ENCODE results near the gene SEMA5A.

DNA sequence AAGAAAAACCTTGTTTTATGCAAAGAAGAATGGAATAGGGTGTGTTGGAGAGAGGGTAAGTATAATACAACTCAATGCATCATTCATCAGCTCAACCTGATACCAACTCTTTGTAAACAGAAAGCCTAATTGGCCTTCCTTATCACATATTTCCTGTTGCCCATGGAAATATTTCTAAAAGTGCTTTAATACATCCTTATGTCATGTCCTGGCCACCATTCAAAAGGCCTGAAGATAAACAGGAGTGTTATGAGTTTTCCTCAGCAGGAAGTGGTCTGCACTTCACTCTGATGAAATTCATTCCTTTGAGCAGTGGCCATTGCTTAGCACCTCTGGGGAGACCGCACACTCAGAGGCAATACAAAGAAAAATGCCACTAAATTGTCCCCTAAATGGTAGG, 511.2 kb downstream of the SEMA5A start:
- TF ChIP-seq POLR2A (IDR thresholded peaks at IDR 0.05) = no peak
- no peak for TF ChIP-seq CTCF (IDR thresholded peaks at IDR 0.05)

Data from uterus (tissue), 2 donors.